GM12872 (cell line): ENCODE measurements around the gene GDPD3.
A peak's percentile ranks its signal among the peaks of the same experiment; 100 is the strongest.

ENCODE experiments used
- CTCF ChIP-seq: IDR thresholded peaks from 3 replicates; pipeline ENCODE4 v1.5.1; 2011; ENCODE audit warnings: low read depth, mild to moderate bottlenecking, low read length, moderate library complexity; ENCODE audit not compliant: insufficient read depth

GDPD3 gene

GRCh38 chr16:30077656-30078055 is 35.7 kb downstream of the GDPD3 start:
- no peak for TF ChIP-seq CTCF

- TF ChIP-seq CTCF = no peak
Observed at GRCh38 chr16:30076276-30076791, 37.0 kb downstream of the GDPD3 start.

GRCh38 chr16:30075503-30076275 is 37.6 kb downstream of the GDPD3 start, which contains the start of gene PPP4C:
Gene PPP4C, plus strand, starts transcription at chr16:30075994. Its CDS starts 384 bp downstream, at chr16:30076378.
- TF ChIP-seq CTCF = no peak

GRCh38 chr16:30070490-30070889 is 42.8 kb downstream of the GDPD3 start:
- TF ChIP-seq CTCF = no peak

- no peak for TF ChIP-seq CTCF
Observed at GRCh38 chr16:30069611-30070462, 43.5 kb downstream of the GDPD3 start.

- peak; percentile 65 for TF ChIP-seq CTCF
Observed at GRCh38 chr16:30068750-30069610, 44.4 kb downstream of the GDPD3 start.
